Activated naive CD8-positive, alpha-beta T cell (primary cell): ENCODE results near the gene TFDP2.

Experiments used
- H3K27ac Mint-ChIP-seq: one replicate; pipeline ENCODE4 v1.8.0; 2021; ENCODE audit warnings: mixed read lengths
- H3K27me3 Mint-ChIP-seq: one replicate; pipeline ENCODE4 v1.8.0; 2021; ENCODE audit warnings: mixed read lengths
- H3K36me3 Mint-ChIP-seq: one replicate; pipeline ENCODE4 v1.8.0; 2021; ENCODE audit warnings: mixed read lengths
- H3K4me1 Mint-ChIP-seq: one replicate; pipeline ENCODE4 v1.8.0; 2021; ENCODE audit warnings: low read depth, mixed read lengths
- H3K4me3 Mint-ChIP-seq: one replicate; pipeline ENCODE4 v1.8.0; 2021; ENCODE audit warnings: mild to moderate bottlenecking, mixed read lengths
- H3K9me3 Mint-ChIP-seq: one replicate; pipeline ENCODE4 v1.8.0; 2021; ENCODE audit warnings: low read depth, mixed read lengths

The TFDP2 gene

GRCh38 chr3:142065344-142065743 lies 84.0 kb downstream of the TFDP2 start:
- Mint-ChIP-seq H3K4me1 (no peaks in the 10 kb centered on the region), H3K27ac (no peak overlapping the region), H3K27me3 (no peaks in the 10 kb centered on the region), H3K9me3 (no peaks in the 10 kb centered on the region), H3K4me3 (no peak overlapping the region), H3K36me3 (peaks cover 6% of the 10 kb centered on the region)

DNA sequence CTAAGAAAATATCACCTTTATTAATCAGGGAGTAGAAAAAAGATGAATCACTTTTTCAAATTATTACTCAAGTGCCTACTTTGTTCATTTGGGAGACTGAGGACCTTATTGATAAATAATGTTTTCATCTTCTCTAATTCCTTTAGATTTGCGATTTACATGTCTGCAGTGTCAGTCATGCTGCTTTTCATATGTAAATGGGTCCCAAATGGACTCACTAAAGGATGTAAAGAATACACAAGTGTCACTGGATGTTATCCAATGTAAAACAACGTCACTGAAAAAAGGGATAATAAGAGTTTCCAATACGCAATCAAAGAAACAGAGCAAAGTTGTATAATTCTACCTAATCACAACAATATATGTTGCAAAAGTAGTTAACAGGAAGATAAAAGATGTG lies 84.9 kb downstream of the TFDP2 start:
- peaks cover 6% of the 10 kb centered on the region for H3K36me3 Mint-ChIP-seq
- no peak overlapping the region for H3K4me3 Mint-ChIP-seq
- no peaks in the 10 kb centered on the region for H3K27me3 Mint-ChIP-seq
- no peak overlapping the region for H3K27ac Mint-ChIP-seq
- no peaks in the 10 kb centered on the region for H3K9me3 Mint-ChIP-seq
- H3K4me1 Mint-ChIP-seq, result no peaks in the 10 kb centered on the region

GRCh38 chr3:142057331-142057725 lies 92.0 kb downstream of the TFDP2 start:
- H3K9me3 Mint-ChIP-seq, result no peaks in the 10 kb centered on the region
- H3K4me3 Mint-ChIP-seq, result no peak overlapping the region
- no peaks in the 10 kb centered on the region for H3K27me3 Mint-ChIP-seq
- H3K36me3 Mint-ChIP-seq, result peaks cover 16% of the 10 kb centered on the region
- no peak overlapping the region for H3K27ac Mint-ChIP-seq
- H3K4me1 Mint-ChIP-seq, result peaks cover 8% of the 10 kb centered on the region

GRCh38 chr3:142056656-142057330 lies 92.6 kb downstream of the TFDP2 start:
- Mint-ChIP-seq H3K27ac (no peak overlapping the region), H3K4me3 (no peak overlapping the region)

GRCh38 chr3:142053835-142054234 lies 95.5 kb downstream of the TFDP2 start:
- H3K9me3 Mint-ChIP-seq, result no peaks in the 10 kb centered on the region
- H3K27ac Mint-ChIP-seq, result no peak overlapping the region
- peaks cover 8% of the 10 kb centered on the region for H3K4me1 Mint-ChIP-seq
- peaks cover 11% of the 10 kb centered on the region for H3K36me3 Mint-ChIP-seq
- H3K4me3 Mint-ChIP-seq, result no peak overlapping the region
- no peaks in the 10 kb centered on the region for H3K27me3 Mint-ChIP-seq

More at GRCh38 chr3:142056656-142057330, 92.6 kb downstream of the TFDP2 start:
- H3K4me1 Mint-ChIP-seq, result peaks cover 8% of the 10 kb centered on the region
- peaks cover 14% of the 10 kb centered on the region for H3K36me3 Mint-ChIP-seq
- no peaks in the 10 kb centered on the region for H3K27me3 Mint-ChIP-seq
- no peaks in the 10 kb centered on the region for H3K9me3 Mint-ChIP-seq

DNA sequence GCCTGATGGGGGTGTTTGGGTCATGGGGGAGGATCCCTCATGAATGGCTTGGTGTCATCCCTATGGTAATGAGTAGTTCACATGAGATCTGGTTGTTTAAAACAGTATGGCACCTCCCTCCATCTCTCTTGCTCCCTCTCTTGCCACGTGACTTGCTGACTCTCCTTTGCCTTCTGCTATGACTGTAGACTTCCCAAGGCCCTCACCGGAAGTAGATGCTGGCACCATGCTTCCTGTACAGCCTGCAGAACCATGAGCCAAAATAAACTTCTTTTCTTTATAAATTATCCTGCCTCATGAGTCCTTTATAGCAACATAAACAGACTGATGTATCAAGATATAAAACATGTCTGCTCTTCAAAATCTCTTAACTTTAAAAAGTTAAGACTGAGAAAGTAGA lies 96.1 kb downstream of the TFDP2 start:
- no peaks in the 10 kb centered on the region for H3K9me3 Mint-ChIP-seq
- H3K4me3 Mint-ChIP-seq, result no peak overlapping the region
- no peak overlapping the region for H3K27ac Mint-ChIP-seq
- H3K36me3 Mint-ChIP-seq, result peaks cover 11% of the 10 kb centered on the region
- no peaks in the 10 kb centered on the region for H3K27me3 Mint-ChIP-seq
- peaks cover 8% of the 10 kb centered on the region for H3K4me1 Mint-ChIP-seq

GRCh38 chr3:142051351-142051750 lies 98.0 kb downstream of the TFDP2 start:
- H3K36me3 Mint-ChIP-seq, result peaks cover 11% of the 10 kb centered on the region
- H3K9me3 Mint-ChIP-seq, result no peaks in the 10 kb centered on the region
- H3K27me3 Mint-ChIP-seq, result no peaks in the 10 kb centered on the region
- no peak overlapping the region for H3K4me3 Mint-ChIP-seq
- peaks cover 8% of the 10 kb centered on the region for H3K4me1 Mint-ChIP-seq
- no peak overlapping the region for H3K27ac Mint-ChIP-seq

- Mint-ChIP-seq H3K9me3 (no peaks in the 10 kb centered on the region), H3K4me1 (no peaks in the 10 kb centered on the region), H3K36me3 (peaks cover 3% of the 10 kb centered on the region), H3K27me3 (no peaks in the 10 kb centered on the region), H3K4me3 (no peak overlapping the region), H3K27ac (no peak overlapping the region)
These were observed 102.3 kb downstream of the TFDP2 start for GRCh38 chr3:142047021-142047369.

DNA sequence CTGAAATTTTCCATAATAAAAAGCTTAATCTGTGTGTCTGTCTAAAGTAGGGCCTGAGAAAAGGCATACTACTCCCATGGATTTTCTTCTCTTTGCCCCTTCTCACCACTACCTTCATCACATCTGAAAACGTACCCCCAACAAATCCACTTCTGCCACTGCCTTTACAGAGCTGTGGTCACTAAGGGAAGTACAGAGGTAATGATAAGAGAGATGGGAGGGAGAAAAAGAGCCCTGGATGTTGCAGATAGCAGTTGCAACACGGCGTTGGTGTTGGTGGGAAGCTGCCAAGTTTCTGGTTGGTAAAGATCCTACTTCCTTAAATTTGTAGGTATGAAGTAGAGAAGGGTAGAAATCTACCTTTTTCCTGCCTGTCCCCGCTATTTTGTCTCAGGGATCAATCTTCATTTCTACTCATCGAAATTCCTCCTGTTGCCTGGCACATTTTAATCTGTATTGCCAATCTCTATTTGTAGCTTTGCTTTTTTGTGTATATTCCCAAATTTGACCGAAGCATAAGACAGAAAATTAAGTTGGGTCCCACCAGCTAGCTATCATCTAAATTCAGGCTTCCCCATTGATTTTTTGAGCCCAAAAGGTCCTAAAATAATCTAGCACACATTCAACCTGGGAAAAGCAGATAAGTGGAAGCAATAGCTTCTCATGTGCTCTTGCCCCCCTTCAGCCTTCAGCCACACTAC lies 102.9 kb downstream of the TFDP2 start:
- Mint-ChIP-seq H3K4me1 (no peaks in the 10 kb centered on the region), H3K27me3 (no peaks in the 10 kb centered on the region), H3K4me3 (no peak overlapping the region), H3K36me3 (peaks cover 2% of the 10 kb centered on the region), H3K27ac (no peak overlapping the region), H3K9me3 (no peaks in the 10 kb centered on the region)

- Mint-ChIP-seq H3K9me3 (no peaks in the 10 kb centered on the region), H3K4me3 (no peak overlapping the region)
These were observed 108.3 kb downstream of the TFDP2 start for GRCh38 chr3:142040941-142041491.

DNA sequence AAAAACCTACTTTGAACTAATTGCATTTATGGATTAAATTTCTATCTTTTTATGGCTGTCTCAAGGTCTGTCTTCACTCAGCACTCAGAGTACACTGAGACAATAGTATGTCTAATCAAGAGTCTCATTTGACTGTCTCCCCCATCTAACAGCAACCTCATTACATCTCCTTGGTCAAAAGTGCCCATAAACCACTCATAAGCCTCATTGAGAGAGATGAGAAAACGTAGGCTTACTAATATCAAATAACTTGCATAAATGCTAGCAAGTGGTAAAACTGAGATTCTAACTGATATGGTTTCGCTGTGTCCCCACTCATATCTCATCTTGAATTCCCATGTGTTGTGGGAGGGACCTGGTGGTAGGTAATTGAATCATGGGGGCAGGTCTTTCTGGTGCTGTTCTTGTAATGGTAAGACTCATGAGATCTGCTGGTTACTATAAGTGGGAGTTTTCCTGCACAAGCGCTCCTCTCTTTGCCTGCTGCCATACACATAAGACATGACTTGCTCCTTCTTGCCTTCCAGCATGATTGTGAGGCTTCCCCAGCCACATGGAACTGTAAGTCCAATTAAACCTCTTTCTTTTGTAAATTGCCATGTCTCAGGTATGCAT lies 113.9 kb downstream of the TFDP2 start:
- Mint-ChIP-seq H3K27ac (no peak overlapping the region), H3K27me3 (no peaks in the 10 kb centered on the region), H3K36me3 (no peaks in the 10 kb centered on the region), H3K4me1 (peaks cover 4% of the 10 kb centered on the region), H3K9me3 (no peaks in the 10 kb centered on the region), H3K4me3 (no peak overlapping the region)

More at GRCh38 chr3:142040941-142041491, 108.3 kb downstream of the TFDP2 start:
- H3K27me3 Mint-ChIP-seq, result no peaks in the 10 kb centered on the region
- H3K36me3 Mint-ChIP-seq, result peaks cover 2% of the 10 kb centered on the region
- no peak overlapping the region for H3K27ac Mint-ChIP-seq
- no peaks in the 10 kb centered on the region for H3K4me1 Mint-ChIP-seq

GRCh38 chr3:142033292-142033691 lies 116.1 kb downstream of the TFDP2 start:
- Mint-ChIP-seq H3K27ac (no peak overlapping the region), H3K9me3 (no peaks in the 10 kb centered on the region), H3K27me3 (no peaks in the 10 kb centered on the region), H3K4me3 (no peak overlapping the region), H3K4me1 (peaks cover 11% of the 10 kb centered on the region), H3K36me3 (no peaks in the 10 kb centered on the region)

GRCh38 chr3:142031575-142031974 lies 117.8 kb downstream of the TFDP2 start:
- peaks cover 23% of the 10 kb centered on the region for H3K4me1 Mint-ChIP-seq
- no peaks in the 10 kb centered on the region for H3K27me3 Mint-ChIP-seq
- H3K9me3 Mint-ChIP-seq, result no peaks in the 10 kb centered on the region
- H3K4me3 Mint-ChIP-seq, result no peak overlapping the region
- H3K36me3 Mint-ChIP-seq, result no peaks in the 10 kb centered on the region
- no peak overlapping the region for H3K27ac Mint-ChIP-seq

- Mint-ChIP-seq H3K4me1 (peaks cover 31% of the 10 kb centered on the region), H3K4me3 (no peak overlapping the region), H3K36me3 (no peaks in the 10 kb centered on the region), H3K27ac (no peak overlapping the region), H3K9me3 (no peaks in the 10 kb centered on the region), H3K27me3 (no peaks in the 10 kb centered on the region)
These were observed 119.6 kb downstream of the TFDP2 start for GRCh38 chr3:142029791-142030190.

GRCh38 chr3:142029052-142029642 lies 120.2 kb downstream of the TFDP2 start:
- no peak overlapping the region for H3K4me3 Mint-ChIP-seq
- no peaks in the 10 kb centered on the region for H3K27me3 Mint-ChIP-seq
- no peaks in the 10 kb centered on the region for H3K9me3 Mint-ChIP-seq
- peaks cover 32% of the 10 kb centered on the region for H3K4me1 Mint-ChIP-seq
- H3K27ac Mint-ChIP-seq, result no peak overlapping the region
- H3K36me3 Mint-ChIP-seq, result peaks cover 3% of the 10 kb centered on the region
